Measurements from ENCODE around the gene OGDH.
"Not testable (repeated sequence)": the region's sequence is repeated elsewhere in the genome, so short reads cannot be mapped to it uniquely, and the experiment has no call there.

The OGDH gene

GRCh38 chr7:44695756-44696155, 89.3 kb downstream of the OGDH start:
- Histone ChIP-seq H3K36me3 (ENCODE audit: insufficient read depth, insufficient read length, low read length) (peaks cover 64% of the 10 kb centered on the region), H3K9ac (ENCODE audit: insufficient read length, low read depth) (no peak overlapping the region), H3K4me3 (ENCODE audit: insufficient read length, low read depth) (no peak overlapping the region), H3K4me1 (ENCODE audit: insufficient read depth, insufficient read length) (peaks cover 9% of the 10 kb centered on the region), H3K9me3 (ENCODE audit: insufficient read depth, low read length) (no peaks in the 10 kb centered on the region), H3K27me3 (ENCODE audit: insufficient read depth, insufficient read length) (no peaks in the 10 kb centered on the region)
- no peak for TF ChIP-seq YY1 (IDR thresholded peaks at IDR 0.05; ENCODE audit: insufficient read depth, insufficient read length)
- no peak for TF ChIP-seq ZNF274 (IDR thresholded peaks at IDR 0.05; ENCODE audit: low read depth, low read length)
- TF ChIP-seq SUZ12 (IDR thresholded peaks at IDR 0.05; ENCODE audit: extremely low read depth, insufficient read depth, insufficient read length): no peak
- DNase-seq (ENCODE audit: low read depth, low spot score): no peak

- no peak for TF ChIP-seq ZNF274 (IDR thresholded peaks at IDR 0.05; ENCODE audit: low read depth, low read length)
- TF ChIP-seq SUZ12 (IDR thresholded peaks at IDR 0.05; ENCODE audit: extremely low read depth, insufficient read depth, insufficient read length): no peak
- TF ChIP-seq YY1 (IDR thresholded peaks at IDR 0.05; ENCODE audit: insufficient read depth, insufficient read length): no peak
- Histone ChIP-seq H3K4me1 (ENCODE audit: insufficient read depth, insufficient read length) (peaks cover 9% of the 10 kb centered on the region), H3K9me3 (ENCODE audit: insufficient read depth, low read length) (no peaks in the 10 kb centered on the region), H3K36me3 (ENCODE audit: insufficient read depth, insufficient read length, low read length) (peaks cover 74% of the 10 kb centered on the region), H3K27me3 (ENCODE audit: insufficient read depth, insufficient read length) (no peaks in the 10 kb centered on the region), H3K9ac (ENCODE audit: insufficient read length, low read depth) (no peak overlapping the region), H3K4me3 (ENCODE audit: insufficient read length, low read depth) (no peak overlapping the region)
- no peak for DNase-seq (ENCODE audit: low read depth, low spot score)
These were observed 90.3 kb downstream of the OGDH start for GRCh38 chr7:44696728-44697127.

- Histone ChIP-seq H3K9ac (ENCODE audit: insufficient read length, low read depth) (no peak overlapping the region), H3K36me3 (ENCODE audit: insufficient read depth, insufficient read length, low read length) (peaks cover 77% of the 10 kb centered on the region), H3K9me3 (ENCODE audit: insufficient read depth, low read length) (no peaks in the 10 kb centered on the region), H3K4me1 (ENCODE audit: insufficient read depth, insufficient read length) (peaks cover 9% of the 10 kb centered on the region), H3K4me3 (ENCODE audit: insufficient read length, low read depth) (no peak overlapping the region), H3K27me3 (ENCODE audit: insufficient read depth, insufficient read length) (no peaks in the 10 kb centered on the region)
- no peak for DNase-seq (ENCODE audit: low read depth, low spot score)
- TF ChIP-seq SUZ12 (IDR thresholded peaks at IDR 0.05; ENCODE audit: extremely low read depth, insufficient read depth, insufficient read length): no peak
- no peak for TF ChIP-seq ZNF274 (IDR thresholded peaks at IDR 0.05; ENCODE audit: low read depth, low read length)
- no peak for TF ChIP-seq YY1 (IDR thresholded peaks at IDR 0.05; ENCODE audit: insufficient read depth, insufficient read length)
These were observed 91.0 kb downstream of the OGDH start for GRCh38 chr7:44697136-44698045.

GRCh38 chr7:44698046-44698580, 91.7 kb downstream of the OGDH start:
- no peaks in the 10 kb centered on the region for H3K9me3 ChIP-seq (ENCODE audit: insufficient read depth, low read length)
- no peaks in the 10 kb centered on the region for H3K27me3 ChIP-seq (ENCODE audit: insufficient read depth, insufficient read length)
- TF ChIP-seq SUZ12 (IDR thresholded peaks at IDR 0.05; ENCODE audit: extremely low read depth, insufficient read depth, insufficient read length): no peak
- TF ChIP-seq YY1 (IDR thresholded peaks at IDR 0.05; ENCODE audit: insufficient read depth, insufficient read length): no peak
- no peak for TF ChIP-seq ZNF274 (IDR thresholded peaks at IDR 0.05; ENCODE audit: low read depth, low read length)
- peaks cover 9% of the 10 kb centered on the region for H3K4me1 ChIP-seq (ENCODE audit: insufficient read depth, insufficient read length)
- DNase-seq (ENCODE audit: low read depth, low spot score): no peak
- H3K36me3 ChIP-seq (ENCODE audit: insufficient read depth, insufficient read length, low read length): peaks cover 82% of the 10 kb centered on the region
- H3K4me3 ChIP-seq (ENCODE audit: insufficient read length, low read depth): no peak overlapping the region
- H3K9ac ChIP-seq (ENCODE audit: insufficient read length, low read depth): no peak overlapping the region

GRCh38 chr7:44699598-44699997, 93.2 kb downstream of the OGDH start:
- not testable (repeated sequence) for H3K4me3 ChIP-seq (ENCODE audit: insufficient read length, low read depth); H3K9ac ChIP-seq (ENCODE audit: insufficient read length, low read depth); DNase-seq (ENCODE audit: low read depth, low spot score); H3K9me3 ChIP-seq (ENCODE audit: insufficient read depth, low read length); H3K27me3 ChIP-seq (ENCODE audit: insufficient read depth, insufficient read length); H3K4me1 ChIP-seq (ENCODE audit: insufficient read depth, insufficient read length)
- peaks cover 77% of the 10 kb centered on the region for H3K36me3 ChIP-seq (ENCODE audit: insufficient read depth, insufficient read length, low read length)

- no peaks in the 10 kb centered on the region for H3K4me1 ChIP-seq (ENCODE audit: insufficient read depth, insufficient read length)
- DNase-seq (ENCODE audit: low read depth, low spot score): no peak
- no peak overlapping the region for H3K9ac ChIP-seq (ENCODE audit: insufficient read length, low read depth)
- no peaks in the 10 kb centered on the region for H3K9me3 ChIP-seq (ENCODE audit: insufficient read depth, low read length)
- H3K27me3 ChIP-seq (ENCODE audit: insufficient read depth, insufficient read length): no peaks in the 10 kb centered on the region
- no peak for TF ChIP-seq YY1 (IDR thresholded peaks at IDR 0.05; ENCODE audit: insufficient read depth, insufficient read length)
- no peak for TF ChIP-seq ZNF274 (IDR thresholded peaks at IDR 0.05; ENCODE audit: low read depth, low read length)
- TF ChIP-seq SUZ12 (IDR thresholded peaks at IDR 0.05; ENCODE audit: extremely low read depth, insufficient read depth, insufficient read length): no peak
- H3K4me3 ChIP-seq (ENCODE audit: insufficient read length, low read depth): no peak overlapping the region
- H3K36me3 ChIP-seq (ENCODE audit: insufficient read depth, insufficient read length, low read length): peaks cover 72% of the 10 kb centered on the region
These were observed 93.9 kb downstream of the OGDH start for GRCh38 chr7:44700322-44700721.

GRCh38 chr7:44703391-44703790, 97.0 kb downstream of the OGDH start:
- not testable (repeated sequence) for H3K9ac ChIP-seq (ENCODE audit: insufficient read length, low read depth)

More at GRCh38 chr7:44703391-44703790, 97.0 kb downstream of the OGDH start:
- H3K4me3 ChIP-seq (ENCODE audit: insufficient read length, low read depth); H3K27me3 ChIP-seq (ENCODE audit: insufficient read depth, insufficient read length); H3K9me3 ChIP-seq (ENCODE audit: insufficient read depth, low read length); DNase-seq (ENCODE audit: low read depth, low spot score); H3K4me1 ChIP-seq (ENCODE audit: insufficient read depth, insufficient read length): not testable (repeated sequence)
- peaks cover 60% of the 10 kb centered on the region for H3K36me3 ChIP-seq (ENCODE audit: insufficient read depth, insufficient read length, low read length)

All from NT2/D1 (cell line).